ENCODE data around the gene SLC44A1.

DNA sequence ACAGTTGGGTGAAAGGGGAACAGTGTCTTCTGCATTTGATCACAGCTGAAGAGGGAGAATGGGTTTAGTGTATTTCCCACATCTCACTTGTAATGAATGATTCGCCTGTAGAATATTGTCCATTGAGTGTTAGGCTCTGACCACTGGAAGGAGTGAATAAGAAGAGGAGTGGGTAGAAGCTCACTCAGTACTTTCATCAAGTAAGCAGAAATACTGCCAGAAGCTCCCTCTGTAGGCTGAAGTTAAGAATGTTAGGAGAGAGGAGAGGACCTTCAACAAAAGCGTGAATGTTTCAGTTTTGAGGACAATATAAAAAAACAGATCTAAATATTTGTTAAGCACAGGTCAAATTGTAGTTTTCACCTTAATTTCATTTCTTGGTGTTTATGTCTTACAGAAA lies 230.9 kb downstream of the SLC44A1 start:
- TF ChIP-seq, protein P1, sequence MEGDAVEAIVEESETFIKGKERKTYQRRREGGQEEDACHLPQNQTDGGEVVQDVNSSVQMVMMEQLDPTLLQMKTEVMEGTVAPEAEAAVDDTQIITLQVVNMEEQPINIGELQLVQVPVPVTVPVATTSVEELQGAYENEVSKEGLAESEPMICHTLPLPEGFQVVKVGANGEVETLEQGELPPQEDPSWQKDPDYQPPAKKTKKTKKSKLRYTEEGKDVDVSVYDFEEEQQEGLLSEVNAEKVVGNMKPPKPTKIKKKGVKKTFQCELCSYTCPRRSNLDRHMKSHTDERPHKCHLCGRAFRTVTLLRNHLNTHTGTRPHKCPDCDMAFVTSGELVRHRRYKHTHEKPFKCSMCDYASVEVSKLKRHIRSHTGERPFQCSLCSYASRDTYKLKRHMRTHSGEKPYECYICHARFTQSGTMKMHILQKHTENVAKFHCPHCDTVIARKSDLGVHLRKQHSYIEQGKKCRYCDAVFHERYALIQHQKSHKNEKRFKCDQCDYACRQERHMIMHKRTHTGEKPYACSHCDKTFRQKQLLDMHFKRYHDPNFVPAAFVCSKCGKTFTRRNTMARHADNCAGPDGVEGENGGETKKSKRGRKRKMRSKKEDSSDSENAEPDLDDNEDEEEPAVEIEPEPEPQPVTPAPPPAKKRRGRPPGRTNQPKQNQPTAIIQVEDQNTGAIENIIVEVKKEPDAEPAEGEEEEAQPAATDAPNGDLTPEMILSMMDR (IDR thresholded peaks at IDR 0.05; ENCODE audit: insufficient read depth, low read length): no peak
- TF ChIP-seq, protein P2, sequence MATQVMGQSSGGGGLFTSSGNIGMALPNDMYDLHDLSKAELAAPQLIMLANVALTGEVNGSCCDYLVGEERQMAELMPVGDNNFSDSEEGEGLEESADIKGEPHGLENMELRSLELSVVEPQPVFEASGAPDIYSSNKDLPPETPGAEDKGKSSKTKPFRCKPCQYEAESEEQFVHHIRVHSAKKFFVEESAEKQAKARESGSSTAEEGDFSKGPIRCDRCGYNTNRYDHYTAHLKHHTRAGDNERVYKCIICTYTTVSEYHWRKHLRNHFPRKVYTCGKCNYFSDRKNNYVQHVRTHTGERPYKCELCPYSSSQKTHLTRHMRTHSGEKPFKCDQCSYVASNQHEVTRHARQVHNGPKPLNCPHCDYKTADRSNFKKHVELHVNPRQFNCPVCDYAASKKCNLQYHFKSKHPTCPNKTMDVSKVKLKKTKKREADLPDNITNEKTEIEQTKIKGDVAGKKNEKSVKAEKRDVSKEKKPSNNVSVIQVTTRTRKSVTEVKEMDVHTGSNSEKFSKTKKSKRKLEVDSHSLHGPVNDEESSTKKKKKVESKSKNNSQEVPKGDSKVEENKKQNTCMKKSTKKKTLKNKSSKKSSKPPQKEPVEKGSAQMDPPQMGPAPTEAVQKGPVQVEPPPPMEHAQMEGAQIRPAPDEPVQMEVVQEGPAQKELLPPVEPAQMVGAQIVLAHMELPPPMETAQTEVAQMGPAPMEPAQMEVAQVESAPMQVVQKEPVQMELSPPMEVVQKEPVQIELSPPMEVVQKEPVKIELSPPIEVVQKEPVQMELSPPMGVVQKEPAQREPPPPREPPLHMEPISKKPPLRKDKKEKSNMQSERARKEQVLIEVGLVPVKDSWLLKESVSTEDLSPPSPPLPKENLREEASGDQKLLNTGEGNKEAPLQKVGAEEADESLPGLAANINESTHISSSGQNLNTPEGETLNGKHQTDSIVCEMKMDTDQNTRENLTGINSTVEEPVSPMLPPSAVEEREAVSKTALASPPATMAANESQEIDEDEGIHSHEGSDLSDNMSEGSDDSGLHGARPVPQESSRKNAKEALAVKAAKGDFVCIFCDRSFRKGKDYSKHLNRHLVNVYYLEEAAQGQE (IDR thresholded peaks at IDR 0.05; ENCODE audit: insufficient replicate concordance, low read depth): no peak
